ENCODE measurements around the gene TWNK.

TWNK gene

GRCh38 chr10:101013365-101013825, 26.1 kb downstream of the TWNK start:
- no peak for FAIRE-seq

GRCh38 chr10:101014230-101014884, 27.0 kb downstream of the TWNK start:
- peak; percentile 52 for FAIRE-seq

GRCh38 chr10:101014966-101015581, 27.7 kb downstream of the TWNK start:
- FAIRE-seq = no peak

- no peak for FAIRE-seq
Measured at GRCh38 chr10:101015582-101015973, 28.2 kb downstream of the TWNK start.

GRCh38 chr10:101016814-101017213, 29.5 kb downstream of the TWNK start:
- FAIRE-seq = no peak

GRCh38 chr10:101018118-101018599, 30.8 kb downstream of the TWNK start:
- FAIRE-seq = no peak

GRCh38 chr10:101018600-101019439, 31.5 kb downstream of the TWNK start:
- peak; percentile 21 for FAIRE-seq

- FAIRE-seq = no peak
Measured at GRCh38 chr10:101019440-101019703, 32.0 kb downstream of the TWNK start.

- FAIRE-seq = no peak
Measured at GRCh38 chr10:101020427-101021075, 33.2 kb downstream of the TWNK start.

GRCh38 chr10:101021239-101021638, 33.9 kb downstream of the TWNK start:
- FAIRE-seq = no peak

GRCh38 chr10:101021692-101022251, 34.4 kb downstream of the TWNK start:
- FAIRE-seq = no peak

GRCh38 chr10:101022967-101023705, 35.8 kb downstream of the TWNK start:
- no peak for FAIRE-seq

GRCh38 chr10:101027106-101027720, 39.9 kb downstream of the TWNK start:
- no peak for FAIRE-seq

- FAIRE-seq = no peak
Measured at GRCh38 chr10:101028446-101029337, 41.3 kb downstream of the TWNK start.

GRCh38 chr10:101029520-101030295, 42.4 kb downstream of the TWNK start:
- FAIRE-seq = no peak

- no peak for FAIRE-seq
Measured at GRCh38 chr10:101030496-101031127, 43.3 kb downstream of the TWNK start.

- FAIRE-seq = peak; percentile 21
Measured at GRCh38 chr10:101031128-101031795, 43.9 kb downstream of the TWNK start, which contains the start of the genes PDZD7 and SFXN3. TSS of gene PDZD7 (minus strand) at chr10:101031129. CDS start at chr10:101030219, 910 bp downstream. TSS of gene SFXN3 (plus strand) at chr10:101031234. CDS start at chr10:101034695, 3,461 bp downstream.

Measured in G401.6 (cell line).